HG02938 (cell line): Measurements from ENCODE around the gene EPB41L2.

ENCODE experiments used
- ATAC-seq: cut with Tn5 transposase; IDR thresholded peaks from one replicate; pipeline ENCODE4 v1.9.1; 2021; ENCODE audit warnings: mild to moderate bottlenecking, moderate library complexity; ENCODE audit not compliant: unreplicated experiment

EPB41L2 gene

DNA sequence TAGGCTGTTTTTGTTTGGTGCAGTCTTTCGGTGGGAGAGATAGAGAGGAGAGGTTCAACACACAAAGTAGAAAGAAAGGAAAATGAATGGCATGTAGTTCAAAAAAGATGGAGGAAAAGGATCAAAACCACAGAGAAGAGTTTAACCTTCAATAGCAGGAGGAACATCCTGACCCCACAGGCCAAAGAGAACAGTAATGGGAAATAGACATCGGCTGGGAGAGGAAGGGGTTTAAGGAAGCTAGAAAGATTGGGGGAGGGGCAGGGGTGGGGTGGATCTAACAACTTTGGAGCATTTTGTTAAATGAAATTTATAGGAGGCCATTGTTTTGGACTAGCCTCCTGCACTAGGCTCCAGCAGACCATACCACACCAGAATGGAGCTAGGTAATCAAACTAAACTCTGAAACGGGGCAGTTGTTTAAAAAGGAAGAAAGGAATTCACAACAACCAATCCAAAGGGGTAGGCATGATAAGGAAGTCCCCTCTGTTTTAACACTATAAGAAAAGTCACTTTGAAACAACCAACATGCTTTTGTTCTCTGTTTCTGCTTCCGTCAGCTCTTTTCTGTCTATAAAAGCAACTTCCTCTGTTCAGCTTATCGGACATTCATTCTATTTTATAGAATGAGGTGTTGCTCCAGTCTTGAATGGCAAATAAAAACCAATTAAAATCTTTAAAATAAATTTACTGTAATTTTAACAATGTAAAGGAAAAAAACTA is 82.6 kb downstream of the EPB41L2 start:
- ATAC-seq, result no peak

- ATAC-seq, result no peak
These were observed 84.2 kb downstream of the EPB41L2 start for GRCh38 chr6:130978660-130979396.

- ATAC-seq, result no peak
These were observed 84.9 kb downstream of the EPB41L2 start for GRCh38 chr6:130978180-130978579.

DNA sequence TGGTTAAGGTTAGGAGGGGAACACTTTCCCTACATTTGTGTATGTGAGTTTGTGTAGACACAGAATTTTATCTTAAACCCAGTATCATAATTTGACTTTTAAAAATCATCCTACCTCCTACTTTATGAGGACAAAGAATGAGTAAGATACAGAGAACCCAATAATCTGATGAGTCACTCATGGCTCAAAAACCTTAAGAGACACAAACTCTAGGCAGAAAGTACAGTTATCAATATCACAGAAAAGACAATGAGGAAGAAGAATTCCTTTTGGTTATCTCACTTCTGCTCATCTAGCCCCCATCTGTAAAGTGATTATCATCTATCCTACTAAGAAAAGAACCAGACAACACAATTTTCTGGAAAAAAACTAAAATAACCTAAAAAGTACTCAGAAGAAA is 87.7 kb downstream of the EPB41L2 start:
- no peak for ATAC-seq

DNA sequence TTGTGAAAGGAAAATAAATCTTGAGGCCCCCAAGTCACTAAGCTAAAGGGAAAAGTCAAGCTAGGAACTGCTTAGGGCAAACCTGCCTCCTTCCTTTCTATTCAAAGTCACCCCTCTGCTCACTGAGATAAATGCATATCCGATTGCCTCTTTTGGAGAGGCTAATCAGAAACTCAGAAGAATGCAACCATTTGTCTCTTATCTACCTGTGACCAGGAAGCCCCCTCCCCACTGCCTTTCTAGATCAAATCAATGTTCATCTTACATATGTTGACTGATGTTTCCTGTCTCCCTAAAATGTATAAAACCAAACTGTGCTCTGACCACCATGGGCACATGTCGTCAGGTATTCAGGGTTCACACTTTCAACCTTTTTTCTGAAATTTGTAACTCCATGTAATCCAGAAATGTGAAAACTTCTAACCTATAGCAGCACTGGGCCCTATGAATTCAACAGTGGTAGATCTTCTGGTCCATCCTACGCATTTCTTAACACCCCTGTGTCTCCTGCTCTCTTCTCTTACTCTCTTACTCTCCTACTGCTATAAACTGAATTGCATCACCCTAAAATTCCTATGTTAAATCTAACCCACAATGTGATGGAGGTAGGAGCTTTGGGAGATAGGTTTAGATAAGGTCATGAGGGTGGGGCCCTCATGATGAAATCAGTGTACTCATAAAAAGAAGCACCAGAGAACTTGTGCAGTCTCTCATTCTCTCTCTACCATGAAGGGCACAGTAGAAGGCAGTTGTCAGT is 89.3 kb downstream of the EPB41L2 start:
- ATAC-seq, result no peak

- no peak for ATAC-seq
These were observed 91.5 kb downstream of the EPB41L2 start for GRCh38 chr6:130971504-130971903.

GRCh38 chr6:130970839-130971410 is 92.1 kb downstream of the EPB41L2 start:
- ATAC-seq, result no peak

DNA sequence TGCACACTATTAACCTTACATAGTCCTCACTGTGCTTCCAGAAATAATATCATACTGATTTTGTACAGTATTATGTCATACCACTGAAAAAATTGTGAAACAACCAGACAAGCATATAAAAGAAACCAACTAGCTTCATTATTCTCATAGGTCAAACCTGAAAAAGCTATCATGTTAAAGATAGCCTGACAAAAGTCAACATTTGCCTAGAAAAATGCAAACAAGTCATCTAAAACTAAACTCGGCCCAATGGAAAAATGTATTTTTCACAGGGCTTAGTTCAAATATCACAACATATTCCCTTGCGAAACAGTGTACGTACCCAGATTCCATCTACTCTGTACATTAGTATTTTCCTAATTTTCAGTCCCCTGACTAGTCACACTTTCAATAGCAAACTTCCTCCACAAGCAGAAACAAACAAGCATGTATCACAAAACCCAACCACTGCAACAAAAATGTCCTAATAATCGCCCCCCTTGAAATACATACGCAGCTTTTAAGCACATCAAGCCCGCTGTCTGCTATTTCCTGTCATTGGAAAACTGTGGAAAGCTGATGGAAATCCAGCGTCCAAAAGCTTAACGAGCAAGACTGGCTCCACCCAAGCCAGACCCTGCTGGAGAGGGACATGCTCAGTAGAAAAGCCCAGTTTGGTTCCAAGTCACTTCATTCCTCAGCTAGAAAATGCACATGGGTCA is 93.1 kb downstream of the EPB41L2 start:
- no peak for ATAC-seq

DNA sequence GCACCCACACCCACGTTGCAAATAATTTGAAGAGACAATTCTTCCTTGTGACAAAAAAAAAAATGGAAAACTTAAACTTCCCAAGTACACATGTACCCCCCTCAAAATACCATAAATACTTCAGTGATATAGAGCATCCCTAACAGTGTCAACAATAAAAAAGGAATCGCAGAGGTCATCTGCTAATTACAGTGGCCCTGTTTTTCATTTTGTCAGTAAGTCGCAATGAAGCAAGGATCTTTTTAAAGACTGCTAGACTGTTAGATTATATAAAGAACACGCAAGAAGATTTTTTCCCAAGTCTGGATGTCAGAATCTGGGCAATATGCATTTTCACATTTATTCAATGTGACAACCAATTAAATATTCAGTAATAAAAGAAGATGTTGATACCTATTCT is 93.9 kb downstream of the EPB41L2 start:
- ATAC-seq, result no peak

GRCh38 chr6:130968476-130968875 is 94.6 kb downstream of the EPB41L2 start:
- no peak for ATAC-seq

- ATAC-seq, result no peak
These were observed 95.3 kb downstream of the EPB41L2 start for GRCh38 chr6:130967502-130968445.

DNA sequence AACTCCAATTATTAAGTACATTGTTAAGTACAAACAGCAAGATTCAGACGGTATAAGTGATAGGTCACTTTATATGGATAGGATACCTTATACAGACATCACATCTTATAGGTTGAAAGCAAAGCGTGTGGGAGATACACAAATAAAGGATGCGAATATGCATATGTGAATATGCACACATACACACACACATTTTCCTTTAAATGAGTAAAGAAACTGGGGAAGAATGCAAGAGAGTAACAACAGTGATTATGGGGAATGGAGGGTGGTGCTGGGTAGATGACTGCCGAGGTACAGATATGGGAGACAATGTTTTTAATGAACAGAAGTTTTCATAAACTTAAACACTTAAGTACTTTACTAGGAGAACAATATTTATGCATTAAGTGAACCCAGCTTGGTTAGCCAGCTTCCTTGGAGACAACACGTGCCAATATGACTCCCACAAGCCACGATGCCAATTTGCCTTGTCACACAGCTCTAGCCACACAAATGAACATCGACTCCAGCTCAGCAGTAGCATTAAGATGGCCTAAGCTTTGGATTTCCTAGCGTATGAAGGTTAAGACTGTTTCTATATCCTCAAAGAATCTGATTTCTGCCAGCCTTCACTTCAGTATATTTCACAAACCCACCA is 96.6 kb downstream of the EPB41L2 start:
- ATAC-seq, result no peak

GRCh38 chr6:130965656-130966055 is 97.4 kb downstream of the EPB41L2 start:
- no peak for ATAC-seq

DNA sequence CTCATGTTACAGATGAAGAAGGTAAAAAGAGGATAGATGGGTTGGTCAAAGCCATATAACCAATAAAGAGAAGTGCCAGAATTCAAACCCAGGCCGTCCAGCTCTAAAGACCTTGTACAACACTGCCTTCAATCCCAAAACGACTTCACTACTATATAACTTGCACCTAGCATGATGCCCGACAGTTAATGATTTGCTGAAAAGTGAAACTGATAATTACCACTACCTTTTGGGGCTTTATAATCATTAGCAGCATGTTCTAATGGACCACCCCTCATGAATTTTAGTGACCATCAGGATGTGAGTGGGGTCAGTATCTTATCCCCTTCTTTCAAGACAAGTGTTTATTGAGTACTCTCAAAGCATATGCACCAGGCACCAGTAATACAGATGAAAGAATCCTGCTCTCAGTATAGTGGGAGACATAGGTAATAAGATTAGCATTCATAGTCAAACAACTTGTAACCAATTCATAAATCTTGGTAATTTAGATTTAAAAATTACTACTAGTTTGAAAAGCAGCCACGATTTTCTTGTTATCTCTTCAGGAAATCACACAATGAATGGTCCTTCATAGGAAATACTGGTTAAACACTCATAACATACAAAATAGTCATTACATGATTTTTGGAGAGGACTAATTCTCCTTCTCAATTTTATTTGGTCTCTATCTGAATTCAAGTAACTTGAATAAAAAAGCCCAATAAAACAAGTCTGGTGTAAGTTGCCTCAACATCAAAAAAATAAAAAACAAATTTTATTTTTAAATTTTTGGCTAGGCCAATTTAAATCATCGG is 98.0 kb downstream of the EPB41L2 start:
- ATAC-seq, result peak; percentile 39

DNA sequence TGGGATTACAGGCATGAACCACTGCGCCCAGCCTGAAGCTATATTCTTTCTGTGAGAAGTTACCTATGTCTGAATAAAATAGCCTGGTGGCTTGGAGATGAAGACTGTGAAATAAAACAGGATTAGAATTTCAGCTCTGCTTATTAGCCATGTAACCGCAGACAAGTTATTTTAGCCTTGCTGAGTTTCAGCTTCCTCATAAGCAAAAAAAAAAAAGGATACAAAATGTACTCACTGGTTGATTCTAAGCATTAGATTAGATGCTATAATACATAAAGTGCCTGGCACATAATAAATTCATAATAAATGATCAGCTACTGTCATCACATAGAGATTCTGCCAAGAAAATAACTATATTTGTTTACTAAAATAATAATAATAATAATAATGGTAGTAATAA is 98.8 kb downstream of the EPB41L2 start:
- no peak for ATAC-seq

- ATAC-seq, result no peak
These were observed 100.1 kb downstream of the EPB41L2 start for GRCh38 chr6:130962966-130963365.

GRCh38 chr6:130961148-130961547 is 101.9 kb downstream of the EPB41L2 start:
- no peak for ATAC-seq

GRCh38 chr6:130959951-130960350 is 103.1 kb downstream of the EPB41L2 start:
- ATAC-seq, result no peak
